ENCODE results near the gene MVD. TPM values are rescaled to one million over a fixed set of nuclear protein-coding genes. Genes with fewer than 3 reads are reported as not detected.

The MVD gene
- total RNA-seq, 1 experiment from 2014 or later = 119 TPM

DNA sequence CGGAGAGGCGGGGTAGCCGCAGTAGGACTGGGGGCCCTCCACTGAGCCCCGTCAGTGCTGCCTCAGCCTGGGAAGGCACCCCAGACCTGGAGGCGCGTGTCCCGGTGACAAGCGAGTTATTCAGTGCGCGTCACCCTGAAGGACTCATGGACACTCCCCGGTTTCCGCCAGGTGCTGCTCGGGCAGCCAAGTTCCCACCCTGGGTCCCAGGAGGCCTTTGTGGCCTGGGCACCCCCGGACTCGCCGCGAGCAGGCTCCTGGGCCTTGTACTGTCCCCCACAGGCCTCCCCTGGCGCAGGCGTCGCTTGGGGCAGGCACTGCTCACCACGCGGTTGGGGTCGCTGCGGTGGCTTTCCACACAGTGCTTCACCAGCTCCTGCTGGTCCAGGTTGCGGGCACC, 35.8 kb upstream of the MVD start:
- H3K4me3 ChIP-seq (replicated peaks in 1 of 2; ENCODE audit: low read depth in 1 of 2, low read length in 2 of 2) = no peak overlapping the region
- H3K79me2 ChIP-seq (ENCODE audit: insufficient read depth, low read length) = no peaks in the 10 kb centered on the region; the same call in 1 of the 2 replicates
- H4K20me1 ChIP-seq (ENCODE audit: insufficient read depth) = no peaks in the 10 kb centered on the region
- H3K9ac ChIP-seq (ENCODE audit: low read length) = no peak overlapping the region
- no peaks in the 10 kb centered on the region for H3K27me3 ChIP-seq (ENCODE audit: insufficient read depth, low read length)
- RAD21 ChIA-PET (ENCODE audit: low non-redundant PET in 1 of 2, low total read pairs in 2 of 2, uncharacterized antibody in 2 of 2, unreplicated experiment in 2 of 2) = no interaction called here
- no peaks in the 10 kb centered on the region for H3K9me3 ChIP-seq (ENCODE audit: control insufficient read depth in 1 of 2, insufficient read depth in 1 of 2, low read depth in 1 of 2, low read length in 2 of 2)
- H3K4me1 ChIP-seq (ENCODE audit: control insufficient read depth in 1 of 2, insufficient read depth in 2 of 2, low read length in 2 of 2) = no peaks in the 10 kb centered on the region
- H3K36me3 ChIP-seq (ENCODE audit: control insufficient read depth in 1 of 2, insufficient read depth in 2 of 2, low read length in 2 of 2) = peaks cover 2 to 3% of the 10 kb centered on the region in 2 experiments; a peak in 1 of 4 replicates
- CTCF ChIA-PET = interaction anchor here (0.9 kb wide), 1 partner anchor 39 kb away, joined by 3 read pairs; no protein-coding TSS in a partner anchor
- H3K9me2 ChIP-seq (ENCODE audit: insufficient read depth) = no peaks in the 10 kb centered on the region
- no TSS peak for BruUV-seq (replicated peaks)
- DNase-seq (ENCODE audit: low read depth, low spot score) (no peak), ATAC-seq (no peak)
- H3K27ac ChIP-seq (ENCODE audit: low read depth, low read length) = no peak overlapping the region
- no peak overlapping the region for H3K4me2 ChIP-seq (ENCODE audit: low read length)
- H2AFZ ChIP-seq (ENCODE audit: low read depth, low read length, poor library complexity, severe bottlenecking) = no peak overlapping the region
- TF ChIP-seq MAX (IDR thresholded peaks at IDR 0.05) (no peak), ZBTB33 (IDR thresholded peaks at IDR 0.05; ENCODE audit: extremely low read depth, insufficient replicate concordance, low read length) (no peak), ELF1 (IDR thresholded peaks at IDR 0.05; ENCODE audit: borderline replicate concordance, low read depth) (no peak), FOSL1 (IDR thresholded peaks at IDR 0.05; ENCODE audit: low read depth) (no peak), SIN3A (IDR thresholded peaks at IDR 0.05; ENCODE audit: low read depth) (no peak), REST (IDR thresholded peaks at IDR 0.05; ENCODE audit: low read depth) (no peak), RAD21 (IDR thresholded peaks at IDR 0.05; ENCODE audit: low read depth) (no peak), TCF7L2 (IDR thresholded peaks at IDR 0.05; ENCODE audit: borderline replicate concordance, extremely low read depth, insufficient read depth, insufficient read length) (no peak), SRF (IDR thresholded peaks at IDR 0.05; ENCODE audit: low read depth) (no peak), POLR2AphosphoS5 (IDR thresholded peaks at IDR 0.05; ENCODE audit: low read depth, low read length) (no peak), EZH2phosphoT487 (IDR thresholded peaks at IDR 0.05; ENCODE audit: borderline replicate concordance) (no peak), JUND (IDR thresholded peaks at IDR 0.05) (no peak)
- TF ChIP-seq, protein P1, sequence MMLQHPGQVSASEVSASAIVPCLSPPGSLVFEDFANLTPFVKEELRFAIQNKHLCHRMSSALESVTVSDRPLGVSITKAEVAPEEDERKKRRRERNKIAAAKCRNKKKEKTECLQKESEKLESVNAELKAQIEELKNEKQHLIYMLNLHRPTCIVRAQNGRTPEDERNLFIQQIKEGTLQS (IDR thresholded peaks at IDR 0.05) = no peak
- POLR2A ChIA-PET = no interaction called here
- intact Hi-C loops (cut with micrococcal nuclease) = no loop called here
